ENCODE results near the gene STX12. TPM values are rescaled to one million over a fixed set of nuclear protein-coding genes. Genes with fewer than 3 reads are reported as not detected.

STX12 gene
- 10 to 100 TPM; 21.8 to 23.9 TPM for total RNA-seq

GRCh38 chr1:27772932-27773825 lies at the start of gene STX12:
STX12 (plus strand) TSS chr1:27773219; CDS start chr1:27773308, 89 bp downstream.
- H3K4me3 Mint-ChIP-seq = peak within 1 kb of the TSS; percentile 96
- POLR2A ChIA-PET = interaction anchor here (0.6 to 3.5 kb wide), 12 partner anchors 47 to 1463 kb away, joined by 3 to 27 read pairs (median 4); partner anchors contain the start of genes ATP5IF1, FAM76A and IFI6
- CTCF ChIA-PET = interaction anchor here (0.7 to 3.7 kb wide), 16 partner anchors 10 to 476 kb away, joined by 3 to 31 read pairs (median 4); partner anchors contain the start of genes EYA3, FAM76A and IFI6
- H3K4me1 Mint-ChIP-seq (ENCODE audit: low read depth) = peaks cover 30% of the 10 kb centered on the region
- peak; percentile 99 for ATAC-seq
- no peaks in the 10 kb centered on the region for H3K9me3 Mint-ChIP-seq (ENCODE audit: insufficient read depth)
- peaks cover 11% of the 10 kb centered on the region for H3K36me3 Mint-ChIP-seq (ENCODE audit: low read depth)
- peak; percentile 100 for DNase-seq
- H3K27me3 Mint-ChIP-seq (ENCODE audit: low read depth) = no peaks in the 10 kb centered on the region
- H3K27ac Mint-ChIP-seq = peak within 1 kb of the TSS; percentile 97

- DNase-seq = no peak
- ATAC-seq = no peak
- no peaks in the 10 kb centered on the region for H3K9me3 Mint-ChIP-seq (ENCODE audit: insufficient read depth)
- H3K4me3 Mint-ChIP-seq = peak overlapping the region; percentile 86
- CTCF ChIA-PET = interaction anchor here (0.5 to 2.9 kb wide), 21 partner anchors 30 to 1727 kb away, joined by 3 to 37 read pairs (median 5); partner anchors contain the start of genes IFI6, PAFAH2, PPP1R8 and STX12
- peaks cover 3% of the 10 kb centered on the region for H3K27me3 Mint-ChIP-seq (ENCODE audit: low read depth)
- H3K4me1 Mint-ChIP-seq (ENCODE audit: low read depth) = peaks cover 21% of the 10 kb centered on the region
- POLR2A ChIA-PET = interaction anchor here (0.8 to 1.6 kb wide), 5 partner anchors 39 to 588 kb away, joined by 3 to 27 read pairs (median 8); partner anchors contain the start of genes PPP1R8 and STX12
- peaks cover 13% of the 10 kb centered on the region for H3K36me3 Mint-ChIP-seq (ENCODE audit: low read depth)
- peak overlapping the region; percentile 93 for H3K27ac Mint-ChIP-seq
These were observed 48.1 kb upstream of the STX12 start for GRCh38 chr1:27724961-27725373.

DNA sequence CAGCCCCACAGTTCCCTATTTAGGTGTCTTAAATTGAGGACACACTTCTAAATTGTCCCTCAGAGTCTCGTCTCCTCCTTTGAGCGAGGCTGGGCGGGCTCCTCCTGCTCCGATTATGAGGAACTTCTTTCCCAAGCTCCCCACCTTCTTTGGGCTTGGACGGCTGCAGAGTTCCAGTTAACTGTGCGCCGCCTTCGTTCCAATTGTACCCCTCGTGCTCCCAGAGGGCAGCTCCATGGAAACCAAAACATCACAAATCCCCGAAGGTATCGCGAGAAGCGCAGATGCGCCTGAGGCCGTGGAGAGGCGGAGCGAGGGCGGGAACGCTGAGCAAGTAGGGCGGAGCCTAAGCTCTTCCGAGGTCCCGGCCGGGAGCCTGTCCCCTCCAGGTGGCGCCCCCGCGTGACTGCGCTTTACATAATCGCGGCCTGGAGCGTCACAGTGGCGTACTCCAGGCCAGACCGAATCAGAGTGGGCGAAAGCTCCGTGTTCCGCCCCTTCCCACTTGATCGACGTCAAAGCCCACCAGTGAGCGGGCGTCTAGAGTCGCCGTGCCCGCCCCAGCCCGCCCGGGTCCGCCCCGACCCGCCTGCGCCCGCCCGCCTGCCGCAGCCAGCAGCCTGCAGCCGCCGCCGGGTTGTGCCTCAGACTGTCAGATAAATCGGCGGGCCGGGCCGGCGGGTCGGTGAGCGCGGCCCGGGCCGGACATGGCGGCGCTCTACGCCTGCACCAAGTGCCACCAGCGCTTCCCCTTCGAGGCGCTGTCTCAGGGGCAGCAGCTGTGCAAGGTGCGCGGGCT lies 47.4 kb upstream of the STX12 start, which contains the start of gene FAM76A:
Gene FAM76A (plus strand): TSS at position 588 of the 799 bp plus-strand sequence. CDS start 120 bp downstream, at position 708.
- peaks cover 16% of the 10 kb centered on the region for H3K36me3 Mint-ChIP-seq (ENCODE audit: low read depth)
- CTCF ChIA-PET = interaction anchor here (0.5 to 2.9 kb wide), 22 partner anchors 9 to 1728 kb away, joined by 3 to 37 read pairs (median 4); partner anchors contain the start of genes IFI6, PAFAH2, PPP1R8 and STX12

GRCh38 chr1:27726173-27727044 lies 46.6 kb upstream of the STX12 start:
- Mint-ChIP-seq H3K4me1 (ENCODE audit: low read depth) (peaks cover 21% of the 10 kb centered on the region), H3K9me3 (ENCODE audit: insufficient read depth) (no peaks in the 10 kb centered on the region), H3K36me3 (ENCODE audit: low read depth) (peaks cover 18% of the 10 kb centered on the region), H3K27ac (peak overlapping the region; percentile 77), H3K4me3 (peak overlapping the region; percentile 81), H3K27me3 (ENCODE audit: low read depth) (no peaks in the 10 kb centered on the region)
- ChIA-PET CTCF (interaction anchor here (1.0 to 2.9 kb wide), 19 partner anchors 9 to 682 kb away, joined by 3 to 37 read pairs (median 5); partner anchors contain the start of genes PPP1R8 and STX12), POLR2A (interaction anchor here (0.9 to 1.6 kb wide), 6 partner anchors 19 to 590 kb away, joined by 3 to 27 read pairs (median 6); partner anchors contain the start of genes ATP5IF1, PPP1R8 and STX12)
- peak; percentile 13 for ATAC-seq
- peak; percentile 56 for DNase-seq

More for the DNA sequence above, 47.4 kb upstream of the STX12 start, which contains the start of gene FAM76A:
- DNase-seq (peak; percentile 100), ATAC-seq (peak; percentile 94)
- POLR2A ChIA-PET = interaction anchor here (0.8 to 1.6 kb wide), 7 partner anchors 20 to 589 kb away, joined by 3 to 27 read pairs (median 3); partner anchors contain the start of genes ATP5IF1, PPP1R8 and STX12
- no peaks in the 10 kb centered on the region for H3K9me3 Mint-ChIP-seq (ENCODE audit: insufficient read depth)
- H3K4me3 Mint-ChIP-seq = peak within 1 kb of the TSS; percentile 86
- H3K4me1 Mint-ChIP-seq (ENCODE audit: low read depth) = peaks cover 21% of the 10 kb centered on the region
- H3K27ac Mint-ChIP-seq = peak within 1 kb of the TSS; percentile 93
- H3K27me3 Mint-ChIP-seq (ENCODE audit: low read depth) = no peaks in the 10 kb centered on the region

DNA sequence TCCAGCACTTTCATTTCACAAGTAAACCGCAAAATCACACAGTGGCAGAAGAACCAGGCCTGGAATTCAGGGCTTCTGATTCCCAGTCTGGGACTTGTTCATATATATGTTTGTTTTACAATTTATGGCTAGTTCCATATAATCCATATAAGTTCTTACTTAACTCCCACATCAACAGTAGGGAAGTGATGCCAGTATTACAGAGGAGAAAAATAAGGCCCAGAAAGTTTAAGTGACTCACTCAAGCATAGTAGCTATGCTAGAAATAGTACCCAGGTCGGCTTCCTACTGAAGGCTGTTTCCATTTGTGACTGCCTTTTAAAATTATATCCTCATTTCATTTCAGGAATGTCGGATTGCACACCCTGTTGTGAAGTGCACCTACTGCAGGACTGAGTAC lies 45.9 kb upstream of the STX12 start:
- peaks cover 18% of the 10 kb centered on the region for H3K36me3 Mint-ChIP-seq (ENCODE audit: low read depth)
- H3K27ac Mint-ChIP-seq = no peak overlapping the region
- no peaks in the 10 kb centered on the region for H3K27me3 Mint-ChIP-seq (ENCODE audit: low read depth)
- POLR2A ChIA-PET = no interaction called here
- H3K4me3 Mint-ChIP-seq = peak overlapping the region; percentile 81
- DNase-seq = no peak
- CTCF ChIA-PET = interaction anchor here (1.7 to 2.9 kb wide), 2 partner anchors 45 to 57 kb away, joined by 4 to 37 read pairs; partner anchors contain the start of gene STX12
- H3K4me1 Mint-ChIP-seq (ENCODE audit: low read depth) = peaks cover 21% of the 10 kb centered on the region
- no peak for ATAC-seq
- no peaks in the 10 kb centered on the region for H3K9me3 Mint-ChIP-seq (ENCODE audit: insufficient read depth)

DNA sequence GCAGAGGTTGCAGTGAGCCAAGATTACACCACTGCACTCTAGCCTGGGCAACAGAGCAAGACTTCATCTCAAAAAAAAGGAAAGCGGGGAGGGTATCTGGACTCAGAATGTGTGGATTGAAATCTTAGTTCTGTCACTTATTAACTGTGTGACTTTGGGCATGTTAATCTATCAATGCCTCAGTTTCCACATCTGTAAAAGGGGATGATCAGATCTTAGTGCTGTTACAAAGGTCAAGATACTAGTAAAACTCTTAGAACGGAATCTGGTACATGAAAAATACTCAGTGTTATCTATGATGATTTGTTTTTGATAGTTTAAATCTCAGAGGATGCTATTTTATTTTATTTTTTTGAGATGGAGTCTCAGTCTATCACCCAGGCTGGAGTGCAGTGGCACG lies 36.8 kb upstream of the STX12 start:
- Mint-ChIP-seq H3K9me3 (ENCODE audit: insufficient read depth) (no peaks in the 10 kb centered on the region), H3K27me3 (ENCODE audit: low read depth) (no peaks in the 10 kb centered on the region), H3K27ac (no peak overlapping the region), H3K4me1 (ENCODE audit: low read depth) (no peaks in the 10 kb centered on the region), H3K36me3 (ENCODE audit: low read depth) (peaks cover 37% of the 10 kb centered on the region), H3K4me3 (no peak overlapping the region)
- ChIA-PET CTCF (no interaction called here), POLR2A (no interaction called here)
- ATAC-seq (no peak), DNase-seq (no peak)

DNA sequence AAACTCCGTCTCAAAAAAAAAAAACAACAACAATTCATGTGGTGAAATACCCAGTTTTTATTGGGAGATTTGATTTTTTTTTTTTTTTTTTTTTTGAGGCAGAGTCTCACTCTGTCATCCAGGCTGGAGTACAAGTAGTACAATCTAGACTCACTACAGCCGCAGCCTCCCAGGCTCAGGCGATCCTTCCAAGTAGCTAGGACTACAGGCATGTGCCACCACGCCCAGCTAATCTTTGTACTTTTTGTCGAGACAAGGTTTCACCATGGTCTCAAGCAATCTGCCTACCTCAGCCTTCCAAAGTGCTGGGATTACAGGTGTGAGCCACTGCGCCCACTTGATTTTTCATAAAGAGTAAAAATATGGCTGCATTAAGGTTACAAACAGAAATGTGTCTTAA lies 31.9 kb upstream of the STX12 start:
- Mint-ChIP-seq H3K27ac (no peak overlapping the region), H3K4me3 (no peak overlapping the region), H3K4me1 (ENCODE audit: low read depth) (no peaks in the 10 kb centered on the region), H3K9me3 (ENCODE audit: insufficient read depth) (no peaks in the 10 kb centered on the region), H3K36me3 (ENCODE audit: low read depth) (peaks cover 34% of the 10 kb centered on the region), H3K27me3 (ENCODE audit: low read depth) (no peaks in the 10 kb centered on the region)
- DNase-seq = no peak
- ChIA-PET POLR2A (no interaction called here), CTCF (no interaction called here)
- ATAC-seq = no peak

GRCh38 chr1:27744556-27744955 lies 28.5 kb upstream of the STX12 start:
- Mint-ChIP-seq H3K27me3 (ENCODE audit: low read depth) (no peaks in the 10 kb centered on the region), H3K9me3 (ENCODE audit: insufficient read depth) (no peaks in the 10 kb centered on the region), H3K27ac (no peak overlapping the region), H3K36me3 (ENCODE audit: low read depth) (peaks cover 26% of the 10 kb centered on the region), H3K4me3 (no peak overlapping the region), H3K4me1 (ENCODE audit: low read depth) (peaks cover 1% of the 10 kb centered on the region)
- ATAC-seq = no peak
- ChIA-PET POLR2A (no interaction called here), CTCF (interaction anchor here (1.2 kb wide), 1 partner anchor 38 kb away, joined by 3 read pairs; no protein-coding TSS in a partner anchor)
- no peak for DNase-seq

DNA sequence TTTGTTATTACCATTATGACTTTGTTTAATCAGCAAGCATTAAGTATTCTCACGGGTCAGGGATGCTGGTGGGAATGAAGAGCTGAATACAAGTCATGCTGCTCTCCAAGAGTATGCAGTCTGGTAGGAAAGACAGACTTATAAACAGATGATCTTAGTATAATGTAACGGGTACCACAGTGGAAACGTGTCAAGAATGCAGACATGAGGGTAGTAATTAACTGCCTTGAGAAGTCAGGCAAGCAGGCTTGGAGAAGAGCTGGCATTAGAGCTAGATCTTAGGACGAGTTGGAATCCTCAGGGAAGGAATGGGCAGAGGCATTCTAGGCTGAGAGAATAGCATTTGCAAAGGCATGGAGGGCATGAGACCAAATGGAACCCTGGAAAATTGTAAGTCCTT lies 27.6 kb upstream of the STX12 start:
- CTCF ChIA-PET = interaction anchor here (0.7 to 1.2 kb wide), 2 partner anchors 10 to 76 kb away, joined by 3 read pairs; no protein-coding TSS in a partner anchor
- POLR2A ChIA-PET = interaction anchor here (1.2 kb wide), 1 partner anchor 19 kb away, joined by 3 read pairs; the partner anchor contains the start of gene FAM76A
- Mint-ChIP-seq H3K4me1 (ENCODE audit: low read depth) (peaks cover 5% of the 10 kb centered on the region), H3K36me3 (ENCODE audit: low read depth) (peaks cover 31% of the 10 kb centered on the region), H3K4me3 (no peak overlapping the region), H3K27ac (no peak overlapping the region), H3K27me3 (ENCODE audit: low read depth) (no peaks in the 10 kb centered on the region), H3K9me3 (ENCODE audit: insufficient read depth) (no peaks in the 10 kb centered on the region)
- ATAC-seq (no peak), DNase-seq (no peak)

DNA sequence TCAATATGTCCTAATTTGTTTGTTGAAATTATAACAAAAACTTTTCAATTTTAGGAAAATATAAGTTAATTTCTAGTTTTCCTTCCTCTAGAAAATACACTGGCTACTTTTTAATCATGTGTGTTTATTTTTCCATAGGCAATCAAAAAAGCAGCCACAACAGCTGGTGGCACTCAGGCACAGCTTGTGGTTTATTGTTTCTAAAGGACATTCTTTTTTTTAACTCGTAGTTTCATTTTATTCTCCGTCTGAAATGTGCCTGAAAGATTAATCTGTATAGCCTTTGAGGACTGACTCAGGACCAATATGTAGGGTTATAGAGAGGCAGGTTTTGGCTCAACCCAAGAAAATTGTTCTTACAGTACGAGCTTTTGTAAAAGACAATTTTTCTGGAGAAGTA lies 20.7 kb upstream of the STX12 start:
- Mint-ChIP-seq H3K27me3 (ENCODE audit: low read depth) (no peaks in the 10 kb centered on the region), H3K36me3 (ENCODE audit: low read depth) (peaks cover 32% of the 10 kb centered on the region), H3K27ac (no peak overlapping the region), H3K4me3 (no peak overlapping the region), H3K4me1 (ENCODE audit: low read depth) (peaks cover 9% of the 10 kb centered on the region), H3K9me3 (ENCODE audit: insufficient read depth) (no peaks in the 10 kb centered on the region)
- CTCF ChIA-PET = interaction anchor here (0.6 kb wide), 1 partner anchor 762 kb away, joined by 3 read pairs; no protein-coding TSS in a partner anchor
- no peak for DNase-seq
- POLR2A ChIA-PET = no interaction called here
- no peak for ATAC-seq
